Measurements from ENCODE around the gene NIN. TPM values are rescaled to one million over a fixed set of nuclear protein-coding genes. Genes with fewer than 3 reads are reported as not detected.

NIN gene
- total and polyA plus RNA-seq, 2 of the 4 experiments (the other 2 are of a cell fraction), result 15.2 to 98.4 TPM

- Histone ChIP-seq H3K9me3 (ENCODE audit: control insufficient read depth, insufficient read depth, low read length) (no peaks in the 10 kb centered on the region), H3K14ac (replicated peaks; ENCODE audit: low read depth, low read length) (no peak overlapping the region), H4K20me1 (ENCODE audit: insufficient read depth, low read length) (no peaks in the 10 kb centered on the region), H3K4me3 (ENCODE audit: insufficient read depth, low read depth, low read length) (no peak overlapping the region), H3K4ac (ENCODE audit: low read depth, low read length) (no peak overlapping the region), H2BK120ac (ENCODE audit: low read depth, low read length) (no peak overlapping the region), H3K9me1 (ENCODE audit: insufficient read depth, low read length) (peaks cover 4% of the 10 kb centered on the region), H3K27ac (ENCODE audit: insufficient read depth, low read length) (no peak overlapping the region), H3K56ac (ENCODE audit: extremely low read depth, insufficient read depth, low read length) (no peak overlapping the region), H3K18ac (ENCODE audit: low read depth, low read length) (no peak overlapping the region), H3K9ac (ENCODE audit: low read depth, low read length) (no peak overlapping the region), H3K36me3 (ENCODE audit: control insufficient read depth, insufficient read depth, low read length) (no peaks in the 10 kb centered on the region; the same call in 1 of the 2 replicates), H2BK15ac (ENCODE audit: low read depth, low read length) (no peak overlapping the region), H4K91ac (ENCODE audit: insufficient read depth, low read depth, low read length) (no peak overlapping the region), H2AFZ (replicated peaks; ENCODE audit: low read length, poor library complexity) (no peak overlapping the region), H3K79me1 (ENCODE audit: low read depth in 1 of 2, low read length in 2 of 2) (peaks cover 0 to 24% of the 10 kb centered on the region in 2 experiments; a peak in 1 of 4 replicates), H3K4me2 (ENCODE audit: low read depth, low read length) (no peak overlapping the region), H3K4me1 (ENCODE audit: control insufficient read depth, insufficient read depth, low read length) (0 out of 2 replicates have a peak, but pooled peaks cover under 1% of the 10 kb centered on the region), H3K23ac (ENCODE audit: low read depth, low read length) (no peak overlapping the region), H2AK5ac (ENCODE audit: low read depth, low read length) (no peak overlapping the region), H4K8ac (ENCODE audit: low read depth in 2 of 2, low read length in 2 of 2) (no peak overlapping the region), H4K5ac (ENCODE audit: low read depth, low read length) (no peak overlapping the region), H2AK9ac (replicated peaks; ENCODE audit: low read depth, low read length, poor library complexity) (no peak overlapping the region), H2BK5ac (ENCODE audit: low read depth, low read length, poor library complexity, severe bottlenecking) (no peak overlapping the region), H3K27me3 (ENCODE audit: control insufficient read depth, insufficient read depth, low read length) (no peaks in the 10 kb centered on the region), H2BK20ac (ENCODE audit: low read depth, low read length) (no peak overlapping the region)
- dilution Hi-C loops (cut with HindIII; ENCODE audit: low sequenced_read_pairs, unreplicated experiment) (no loop called here), intact Hi-C loops (cut with micrococcal nuclease) (no loop called here), in situ Hi-C loops (cut with MboI; ENCODE audit: low sequenced_read_pairs) (no loop called here)
- POLR2A ChIA-PET (ENCODE audit: unreplicated experiment), result no interaction called here
- BruUV-seq (replicated peaks), result no TSS peak
- no peak for TF ChIP-seq MAZ (IDR thresholded peaks at IDR 0.05; ENCODE audit: borderline replicate concordance, low read depth, low read length)
- no peak for TF ChIP-seq RAD21 (IDR thresholded peaks at IDR 0.05; ENCODE audit: low read length)
- no peak for TF ChIP-seq SMC3 (IDR thresholded peaks at IDR 0.05; ENCODE audit: low read depth, low read length)
- TF ChIP-seq RFX5 (IDR thresholded peaks at IDR 0.05; ENCODE audit: low read depth, low read length), result no peak
- TF ChIP-seq ELK1 (IDR thresholded peaks at IDR 0.05; ENCODE audit: borderline replicate concordance, low read depth, low read length), result no peak
- TF ChIP-seq USF2 (IDR thresholded peaks at IDR 0.05; ENCODE audit: low read depth, low read length), result no peak
- TF ChIP-seq MXI1 (IDR thresholded peaks at IDR 0.05; ENCODE audit: borderline replicate concordance, low read depth, low read length), result no peak
- no peak for TF ChIP-seq NFE2L2 (IDR thresholded peaks at IDR 0.05; ENCODE audit: low read depth, low read length)
- no peak for TF ChIP-seq BHLHE40 (IDR thresholded peaks at IDR 0.05; ENCODE audit: low read depth, low read length)
- no peak for TF ChIP-seq RCOR1 (IDR thresholded peaks at IDR 0.05; ENCODE audit: insufficient replicate concordance, low read length)
- no peak for ATAC-seq (ENCODE audit: low read depth)
- no peak for DNase-seq
- no CpG with 5 or more reads among the region's 2 CpGs for WGBS, 2 experiments (ENCODE audit: extremely low coverage in 2 of 2, insufficient read length in 1 of 2)
- CTCF ChIA-PET, result no interaction called here
These were observed 47.4 kb downstream of the NIN start for GRCh38 chr14:50783563-50783962.
